C1 segment of cervical spinal cord (tissue), 14 donors: ENCODE results near the gene CD48.
"Not testable (repeated sequence)": the region's sequence is repeated elsewhere in the genome, so short reads cannot be mapped to it uniquely, and the experiment has no call there.

ENCODE experiments used
- DNase-seq, 14 donors: peaks; one replicate each; lab custom pipeline; 2025; lab: John Stamatoyannopoulos, UW

CD48 gene

DNA sequence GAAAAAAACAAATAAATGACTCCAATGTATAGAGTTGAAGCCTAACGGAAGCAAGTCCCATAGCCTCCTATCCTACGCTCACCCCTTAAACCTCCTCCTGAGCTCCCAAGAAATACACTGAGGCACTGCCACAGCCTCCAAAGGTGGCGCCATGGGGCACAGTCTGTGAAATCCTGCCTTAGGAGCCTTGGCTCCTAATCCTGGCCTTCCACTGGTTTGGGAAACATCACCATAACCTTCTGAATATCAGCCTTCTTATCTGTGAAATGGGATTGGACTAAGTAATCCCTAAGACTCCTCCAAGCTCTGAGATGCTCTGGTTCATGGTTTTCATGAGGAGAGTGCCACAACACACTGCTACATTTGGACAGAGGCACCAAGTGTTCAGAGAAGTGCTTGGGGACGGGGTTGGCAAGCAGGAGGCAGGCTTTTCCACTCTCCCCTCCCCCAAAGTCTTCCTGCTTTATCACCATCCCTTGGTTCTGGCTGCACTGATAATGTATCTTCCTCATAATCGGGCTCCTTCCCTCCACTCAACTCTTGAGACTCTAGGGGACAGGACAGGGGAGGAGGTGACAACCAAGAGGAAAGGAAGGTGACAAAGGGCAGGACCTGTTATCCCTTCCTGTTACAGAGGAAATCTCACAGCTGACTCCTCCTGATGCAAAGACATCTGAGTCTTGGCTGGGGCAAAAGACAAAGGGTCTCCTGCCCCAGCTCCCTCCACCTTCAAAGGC, 30.2 kb upstream of the CD48 start:
- no peak for DNase-seq

DNA sequence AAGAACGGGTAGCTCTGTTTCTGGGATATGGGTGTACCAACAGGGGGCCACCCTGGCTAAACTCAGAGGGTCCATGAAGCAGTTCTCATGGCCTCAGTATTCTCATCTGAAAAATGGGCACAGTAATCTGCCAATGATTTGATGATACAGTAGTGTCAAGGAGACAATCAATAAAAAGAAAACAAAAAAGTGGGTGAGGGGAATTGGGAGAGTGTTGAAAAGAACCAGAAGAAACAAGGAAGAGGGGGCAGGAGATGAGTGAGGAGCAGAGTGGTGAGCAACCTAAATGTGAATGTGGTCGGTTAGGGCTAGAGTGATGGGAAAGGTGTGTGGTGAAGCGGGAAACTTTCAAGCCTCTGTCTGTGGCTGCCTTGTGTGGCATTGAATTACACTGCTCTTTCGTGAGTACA, 29.5 kb upstream of the CD48 start:
- DNase-seq: no peak

DNA sequence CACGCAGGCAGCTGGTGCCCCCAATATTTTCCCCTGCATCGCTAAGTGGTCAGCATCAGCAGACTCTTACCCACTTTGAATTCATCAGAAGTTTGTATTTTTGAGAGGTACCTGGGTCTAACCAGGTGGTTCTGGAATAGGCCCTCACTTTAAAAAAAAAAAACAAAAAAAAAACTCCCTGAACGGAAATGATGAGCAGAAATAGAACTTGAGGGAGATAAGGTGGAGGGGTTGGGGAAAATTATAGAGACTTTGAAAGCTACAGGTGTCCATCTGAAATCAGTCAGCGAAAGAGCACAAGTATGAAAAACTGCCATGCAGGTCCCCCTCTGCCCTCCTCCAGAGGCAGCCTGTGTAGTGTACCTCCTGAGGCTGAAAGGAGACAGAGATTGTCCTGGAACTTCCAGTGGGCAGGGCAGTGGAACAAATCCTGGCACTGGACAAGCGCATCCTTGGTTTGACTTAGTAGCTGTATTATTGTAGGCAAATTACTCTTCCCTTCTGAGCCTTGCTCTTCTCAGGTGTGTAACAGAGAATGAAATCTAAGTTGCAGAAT, 28.6 kb upstream of the CD48 start:
- no peak for DNase-seq

GRCh38 chr1:160739098-160739511, 27.5 kb upstream of the CD48 start, which contains the start of gene SLAMF7:
TSS of gene SLAMF7 (plus strand) at chr1:160739247. CDS start at chr1:160739302, 55 bp downstream.
- no peak for DNase-seq

DNA sequence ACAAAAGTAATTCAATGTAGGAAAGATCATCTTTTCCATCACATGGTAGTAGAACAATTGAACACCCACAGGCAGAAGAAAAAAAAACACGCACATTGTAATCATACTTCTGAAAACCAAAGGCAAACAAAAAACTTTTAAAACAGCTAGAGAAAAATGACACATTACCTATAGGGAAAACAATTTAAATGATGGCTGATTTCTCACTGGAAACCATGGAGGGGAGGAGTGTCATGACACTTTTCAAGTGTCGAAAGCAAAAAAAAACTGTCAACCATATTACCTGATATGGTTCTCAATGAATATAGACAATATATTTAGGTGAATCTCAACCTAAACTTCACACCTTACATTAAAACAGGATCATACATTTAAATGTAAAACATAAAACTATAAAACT, 26.6 kb upstream of the CD48 start:
- DNase-seq: no peak

DNA sequence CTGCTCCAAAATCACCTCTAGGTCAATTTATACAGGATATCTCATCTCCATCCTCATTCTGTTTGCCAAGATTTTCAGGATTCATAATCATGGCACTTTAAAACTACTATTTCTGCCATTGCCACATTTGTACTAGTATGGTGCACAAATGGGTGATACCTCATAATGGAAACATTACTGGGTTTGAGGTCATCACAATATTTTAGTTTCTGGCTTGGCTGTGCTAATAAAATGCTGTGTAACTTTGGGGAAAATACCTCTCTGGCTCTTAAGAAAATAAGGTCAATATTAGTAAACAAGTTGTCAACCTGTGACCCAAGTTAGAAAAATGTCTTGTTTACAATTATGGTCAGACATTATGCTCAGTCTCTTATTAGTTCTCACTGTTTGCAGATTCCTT, 22.7 kb upstream of the CD48 start:
- DNase-seq: no peak

DNA sequence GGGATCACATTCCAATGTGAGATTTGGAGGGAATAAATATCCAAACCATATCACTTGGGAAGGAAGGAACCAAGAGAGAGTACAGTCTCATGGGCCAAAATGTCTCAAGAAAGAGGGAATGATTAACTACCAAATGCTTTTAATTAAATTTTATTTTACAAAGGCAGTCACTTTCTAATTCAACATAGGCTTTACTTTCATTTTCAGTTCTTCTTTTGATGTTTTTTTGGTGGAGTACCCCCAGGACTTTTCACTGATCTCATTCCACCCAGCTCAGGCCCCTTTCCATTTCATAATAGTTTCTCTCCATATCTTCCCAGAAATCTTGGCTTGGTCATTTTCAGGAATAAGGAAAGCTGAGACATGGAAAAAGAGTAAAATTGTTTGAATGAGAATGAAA, 22.3 kb upstream of the CD48 start:
- no peak for DNase-seq

DNA sequence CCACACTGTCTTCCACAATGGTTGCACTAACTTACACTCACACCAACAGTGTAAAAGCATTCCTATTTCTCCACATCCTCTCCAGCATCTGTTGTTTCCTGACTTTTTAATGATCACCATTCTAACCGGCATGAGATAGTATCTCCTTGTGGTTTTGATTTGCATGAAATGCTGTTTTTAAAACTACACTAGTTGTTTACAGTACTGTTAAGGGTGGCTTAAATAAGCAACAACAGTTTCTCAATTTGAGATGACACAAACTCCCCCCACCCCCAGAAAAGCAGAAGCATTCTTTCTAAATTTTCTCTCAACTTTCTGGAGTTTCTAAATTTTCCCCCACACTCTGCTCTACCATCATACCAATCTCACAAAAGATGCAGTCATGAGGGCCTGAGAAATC, 20.4 kb upstream of the CD48 start:
- DNase-seq: no peak

DNA sequence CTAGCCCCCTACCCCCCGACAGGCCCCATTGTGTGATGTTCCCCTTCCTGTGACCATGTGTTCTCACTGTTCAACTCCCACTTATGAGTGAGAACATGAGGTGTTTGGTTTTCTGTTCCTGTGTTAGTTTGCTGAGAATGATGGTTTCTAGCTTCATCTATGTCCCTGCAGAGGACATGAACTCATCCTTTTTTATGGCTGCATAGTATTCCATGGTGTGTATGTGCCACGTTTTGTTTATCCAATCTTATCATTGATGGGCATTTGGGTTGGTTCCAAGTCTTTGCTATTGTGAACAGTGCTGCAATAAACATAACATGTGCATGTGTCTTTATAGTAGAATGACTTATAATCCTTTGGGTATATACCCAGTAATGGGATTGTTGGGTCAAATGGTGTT, 19.9 kb upstream of the CD48 start:
- not testable (repeated sequence) for DNase-seq

DNA sequence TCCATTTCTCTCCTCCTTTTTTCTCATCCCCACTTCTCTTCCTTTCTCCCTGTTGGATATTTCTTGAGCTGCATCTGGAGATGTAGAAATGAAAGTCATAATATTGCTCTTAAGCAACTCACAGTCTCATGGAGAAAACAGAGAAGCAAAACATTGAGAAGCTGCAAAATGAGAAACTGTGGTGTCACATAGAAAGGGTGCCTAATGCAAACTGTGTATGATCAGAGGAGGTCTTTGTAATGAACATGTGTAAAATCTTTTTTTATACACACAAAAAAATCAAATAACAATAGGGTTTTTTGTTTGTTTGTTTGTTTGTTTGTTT, 15.7 kb upstream of the CD48 start:
- DNase-seq: no peak

DNA sequence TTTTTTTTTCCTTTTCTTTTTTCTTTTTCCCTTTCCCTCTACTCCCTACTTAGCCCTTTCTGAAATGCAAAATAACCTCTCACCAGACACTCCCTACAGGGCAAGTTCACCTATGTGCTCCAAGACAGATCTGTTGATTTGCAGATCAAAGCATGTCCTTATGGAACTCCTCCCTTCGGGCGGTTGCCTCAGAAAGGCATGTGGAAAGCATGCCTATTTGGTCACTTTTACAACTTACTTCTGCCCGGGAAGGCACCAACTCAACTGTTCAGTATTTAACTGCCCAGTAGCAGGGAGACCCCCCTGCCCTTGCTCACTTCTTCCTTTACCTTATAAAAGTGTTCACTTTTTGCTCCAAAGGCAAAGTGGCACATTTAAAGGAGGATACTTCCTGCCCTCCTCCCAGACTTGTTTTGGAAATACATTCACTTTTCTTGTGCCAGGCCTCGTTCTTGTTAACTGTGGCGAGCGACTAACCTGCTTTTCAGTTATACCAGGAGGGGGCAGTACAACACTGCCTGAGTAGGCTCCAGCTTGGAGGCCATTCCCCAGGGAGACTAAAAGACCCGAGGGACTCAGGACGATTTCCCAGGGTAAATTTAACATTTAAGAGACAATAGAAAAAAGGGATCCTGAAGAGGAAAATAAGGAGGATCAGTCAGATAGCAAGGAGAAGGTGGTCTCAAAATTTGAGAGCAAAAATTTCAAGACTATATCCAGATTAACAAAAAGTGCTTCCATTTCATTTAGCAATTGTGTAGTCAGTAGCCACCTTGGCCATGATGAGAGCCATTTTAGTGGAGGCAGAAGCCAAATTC, 15.1 kb upstream of the CD48 start:
- peak in 7 of 14 donors; percentile 19 to 49 (median 27) for DNase-seq

- no peak for DNase-seq
Observed at GRCh38 chr1:160726114-160726497, 14.5 kb upstream of the CD48 start.

DNA sequence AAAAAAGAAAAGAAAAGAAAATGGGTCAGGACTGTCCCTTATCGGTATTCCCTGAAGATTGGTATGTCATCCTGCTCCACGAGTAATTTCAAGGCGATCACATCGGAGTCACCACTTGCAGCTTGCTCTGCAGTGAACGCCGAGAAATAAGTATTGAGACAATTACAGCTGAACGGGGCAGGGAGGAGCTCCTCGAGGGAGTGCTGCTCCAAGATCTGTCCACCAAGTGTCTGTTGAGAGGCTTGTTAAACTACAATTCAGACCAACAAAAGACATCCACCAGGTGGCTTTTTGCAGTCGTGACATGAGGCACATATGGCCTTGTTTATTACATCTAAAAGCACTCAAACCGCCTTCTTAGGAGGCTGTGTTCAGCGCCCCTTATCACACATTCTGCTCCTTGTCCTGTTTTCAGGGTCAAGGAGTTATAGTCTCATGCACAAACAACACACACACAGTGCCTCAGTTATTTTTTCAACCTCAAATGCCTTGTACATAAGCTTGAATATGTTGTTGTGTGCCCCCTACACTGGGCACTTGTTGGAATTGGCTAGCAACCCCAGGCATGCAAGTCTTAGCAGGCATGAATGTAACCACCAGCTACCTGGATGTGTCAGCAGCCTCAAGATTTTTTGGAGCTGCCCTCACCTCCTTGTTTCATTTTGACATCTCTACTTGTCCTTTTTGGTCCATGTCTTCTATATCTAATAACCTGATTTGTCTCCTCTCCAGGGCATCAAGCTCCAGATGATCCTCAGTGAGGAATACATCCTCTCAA, 13.0 kb upstream of the CD48 start:
- DNase-seq: no peak

DNA sequence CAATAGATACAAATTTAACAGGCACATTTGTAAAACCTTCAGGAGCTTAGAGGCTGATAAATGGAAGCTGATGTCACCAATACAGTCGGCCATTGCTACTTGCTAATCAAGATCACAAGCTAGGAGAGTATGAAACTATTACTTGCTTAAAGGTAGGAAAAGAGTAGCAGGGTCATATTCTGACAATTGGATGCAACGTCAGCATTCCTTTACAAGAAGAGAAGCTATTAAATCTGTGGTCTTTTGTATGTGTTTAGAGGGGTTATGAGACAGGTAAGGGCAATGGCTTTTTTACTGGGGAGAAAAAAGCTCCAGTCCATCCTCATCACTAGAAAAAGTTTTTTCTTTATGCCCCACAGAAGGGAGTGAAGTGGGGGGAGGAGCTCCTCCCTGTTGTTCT, 11.7 kb upstream of the CD48 start:
- DNase-seq: no peak

GRCh38 chr1:160722726-160723125, 11.1 kb upstream of the CD48 start:
- no peak for DNase-seq

GRCh38 chr1:160721473-160721872, 9.9 kb upstream of the CD48 start:
- no peak for DNase-seq

GRCh38 chr1:160720356-160721085, 8.9 kb upstream of the CD48 start:
- no peak for DNase-seq

- DNase-seq: no peak
Observed at GRCh38 chr1:160718210-160718609, 6.6 kb upstream of the CD48 start.

- no peak for DNase-seq
Observed at GRCh38 chr1:160717306-160717705, 5.7 kb upstream of the CD48 start.

DNA sequence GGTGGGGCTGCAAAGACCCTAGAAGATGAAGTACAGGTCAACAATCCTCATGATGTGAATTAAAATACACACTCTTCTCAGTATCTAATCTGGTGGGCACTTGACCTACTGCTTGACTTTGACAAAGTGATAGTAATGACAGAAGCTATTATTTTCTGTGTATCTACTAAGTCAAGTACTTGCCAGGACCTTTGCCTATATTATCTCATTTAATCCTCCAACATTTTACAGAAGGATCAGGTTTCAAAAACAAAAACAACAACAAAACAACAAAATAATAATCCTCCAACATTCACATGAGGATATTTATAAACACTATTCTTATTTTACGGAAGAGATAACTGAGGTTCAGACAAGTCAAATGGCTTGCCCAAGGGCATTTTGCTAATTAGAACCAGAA, 4.4 kb upstream of the CD48 start:
- no peak for DNase-seq

DNA sequence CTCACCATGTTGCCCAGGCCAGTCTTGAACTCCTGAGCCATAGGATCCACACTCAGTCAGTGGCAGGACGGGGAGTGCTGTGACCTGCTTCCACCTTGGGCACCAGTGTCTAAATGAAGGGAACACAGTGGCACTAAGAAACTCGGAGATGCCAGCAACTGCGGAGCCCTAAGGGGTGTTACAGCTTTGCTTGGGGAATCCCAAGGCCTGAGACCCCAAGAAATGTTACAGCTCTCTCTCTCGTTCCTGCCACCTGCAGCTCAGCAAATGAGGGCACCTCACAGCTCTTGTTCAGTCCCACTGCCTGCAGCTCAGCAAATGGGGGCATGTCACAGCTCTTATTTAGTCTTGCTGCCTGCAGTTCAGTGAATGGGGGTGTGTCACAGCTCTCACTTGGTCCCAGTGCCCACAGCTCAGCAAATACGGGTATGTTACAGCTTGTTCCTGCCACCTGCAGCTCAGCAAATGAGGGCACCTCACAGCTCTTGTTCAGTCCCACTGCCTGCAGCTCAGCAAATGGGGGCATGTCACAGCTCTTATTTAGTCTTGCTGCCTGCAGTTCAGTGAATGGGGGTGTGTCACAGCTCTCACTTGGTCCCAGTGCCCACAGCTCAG, 2.5 kb upstream of the CD48 start:
- DNase-seq: not testable (repeated sequence)
